A549 (cell line): ENCODE data around the gene MAPK13. TPM values are rescaled to one million over a fixed set of nuclear protein-coding genes. Genes with fewer than 3 reads are reported as not detected.

Experiments
- ATAC-seq, 2 experiments: fragments of 200-7000 bp in 1 of 2; fragments of >200 bp in 1 of 2; cut with Nextera tagmentation in 1 of 2; cut with Tn5 transposase in 1 of 2; 3 replicates each; pipeline versions ENCODE4 v1.8.0 to v1.9.1; 2018 to 2020; ENCODE audit warnings: mild to moderate bottlenecking in 1 of 2, moderate library complexity in 1 of 2
- CTCF ChIA-PET: fragments of 300-600 bp; sonication (Branson Sonifier 250); formaldehyde crosslinking; extraction: SDS; loops from one replicate; lab custom pipeline; 2021; ENCODE audit warnings: antibody characterized with exemption, inconsistent platforms; lab: Yijun Ruan, JAX
- POLR2A ChIA-PET: fragments of 350-600 bp; formaldehyde crosslinking; extraction: SDS; loops from one replicate; lab custom pipeline; 2021; ENCODE audit warnings: antibody characterized with exemption, inconsistent platforms; lab: Yijun Ruan, JAX
- DNase-seq, 2 experiments: peaks; one replicate each; pipeline versions ENCODE4 v3.0.0 to v3.0.0-alpha.2; 2011 to 2016; ENCODE audit warnings: low read depth in 1 of 2, low spot score in 1 of 2
- FAIRE-seq: peaks from 2 replicates; lab custom pipeline; 2011; peaks lifted over from hg19 to GRCh38; lab: Jason Lieb, UNC
- H3K27ac ChIP-seq, 2 experiments: fragments of >200 bp; sonication (Bioruptor Twin); formaldehyde crosslinking; 3 replicates each; pipeline ENCODE4 v1.5.1; 2016 to 2017
- H3K4me1 ChIP-seq: fragments of >200 bp; sonication (Bioruptor Twin); formaldehyde crosslinking; 3 replicates; pipeline ENCODE4 v1.6.1; 2016
- H3K4me2 ChIP-seq: fragments of >200 bp; sonication (Bioruptor Twin); formaldehyde crosslinking; 3 replicates; pipeline ENCODE4 v1.6.1; 2016
- H3K4me3 ChIP-seq: fragments of >200 bp; sonication (Bioruptor Twin); formaldehyde crosslinking; 3 replicates; pipeline ENCODE4 v1.5.1; 2016
- H3K9me3 ChIP-seq: fragments of >200 bp; sonication (Bioruptor Twin); formaldehyde crosslinking; 3 replicates; pipeline ENCODE4 v1.6.1; 2016
- FOSB ChIP-seq: fragments of 250-450 bp; sonication (Bioruptor Pico); IDR thresholded peaks from 2 replicates; pipeline ENCODE4 v1.5.0; 2020; ENCODE audit warnings: mild to moderate bottlenecking, moderate library complexity
- HMGXB4 ChIP-seq: fragments of 250-450 bp; sonication (Bioruptor Pico); IDR thresholded peaks from 2 replicates; pipeline ENCODE4 v1.5.0; 2021; ENCODE audit warnings: mild to moderate bottlenecking, moderate library complexity, borderline replicate concordance
- HOXB5 ChIP-seq: fragments of 250-450 bp; sonication (Bioruptor Pico); IDR thresholded peaks from 2 replicates; pipeline ENCODE4 v1.5.0; 2020; ENCODE audit warnings: mild to moderate bottlenecking, moderate library complexity
- JUN ChIP-seq, 2 experiments: fragments of >200 bp; sonication (Bioruptor Twin); formaldehyde crosslinking; IDR thresholded peaks; 2 replicates in 1 of 2; 3 replicates in 1 of 2; pipeline ENCODE4 v1.6.1; 2016 to 2017
- KDM1A ChIP-seq: fragments of 200-600 bp; sonication (generic); IDR thresholded peaks from 2 replicates; pipeline ENCODE4 v1.6.1; 2016; ENCODE audit warnings: low read depth, mild to moderate bottlenecking
- MAZ ChIP-seq: fragments of 150-350 bp; IDR thresholded peaks from 2 replicates; pipeline ENCODE4 v1.6.1; 2014; ENCODE audit warnings: antibody characterized with exemption, low read depth, low read length, borderline replicate concordance
- MYC ChIP-seq: IDR thresholded peaks from 2 replicates; pipeline ENCODE4 v1.6.1; 2012; ENCODE audit warnings: mild to moderate bottlenecking, inconsistent platforms, low read length, improper control_type of control experiment, borderline replicate concordance
- NPAS2 ChIP-seq: fragments of 250-450 bp; sonication (Bioruptor Pico); IDR thresholded peaks from 2 replicates; pipeline ENCODE4 v1.8.0; 2022; ENCODE audit warnings: mild to moderate bottlenecking, moderate library complexity, borderline replicate concordance
- POLR2A ChIP-seq: IDR thresholded peaks from 2 replicates; pipeline ENCODE4 v1.6.1; 2012; ENCODE audit warnings: mild to moderate bottlenecking, low read length
- REST ChIP-seq: fragments of 200-600 bp; sonication (generic); IDR thresholded peaks from 2 replicates; pipeline ENCODE4 v1.6.1; 2016; ENCODE audit warnings: antibody characterized with exemption, mild to moderate bottlenecking, moderate library complexity
- SMC3 ChIP-seq: fragments of >200 bp; sonication (Bioruptor Twin); formaldehyde crosslinking; IDR thresholded peaks from 3 replicates; pipeline ENCODE4 v1.6.1; 2018; ENCODE audit warnings: inconsistent platforms
- USF2 ChIP-seq: fragments of 450-650 bp; IDR thresholded peaks from 2 replicates; pipeline ENCODE4 v1.6.1; 2014; ENCODE audit warnings: antibody characterized with exemption
- ZFP36 ChIP-seq: fragments of 450-650 bp; IDR thresholded peaks from 2 replicates; pipeline ENCODE4 v1.6.1; 2014; ENCODE audit warnings: borderline replicate concordance; ENCODE audit not compliant: partially characterized antibody
- WGBS: methylation state at CpG from one replicate; pipeline ENCODE4 v1.1.6; 2017; ENCODE audit errors: missing lambda C conversion rate; 5-methylcytosine and 5-hydroxymethylcytosine counted together
- polyA plus RNA-seq, 4 experiments: library from polyadenylated mRNA; depleted of rRNA in 3 of 4; stranded (reverse); fragments of >200 nt; fragmentation: RNase III in 1 of 4; extraction: RNeasy Plus Mini Kit Qiagen cat#74134 plus additional on column Dnase treatment in 1 of 4; gene quantifications; 2 replicates in 3 of 4; 3 replicates in 1 of 4; pipeline ENCODE4 v1.2.3, GENCODE V29; 2011 to 2017
- TF ChIP-seq, protein P1 (sequence below): fragments of >200 bp; sonication (Bioruptor Twin); formaldehyde crosslinking; IDR thresholded peaks from 2 replicates; pipeline ENCODE4 v1.6.1; 2016
- TF ChIP-seq, protein P2 (sequence below): fragments of 150-350 bp; IDR thresholded peaks from 2 replicates; pipeline ENCODE4 v1.6.1; 2014; ENCODE audit warnings: low read depth, mild to moderate bottlenecking, low read length
- TF ChIP-seq, protein P3 (sequence below): fragments of >200 bp; sonication (Bioruptor Twin); formaldehyde crosslinking; IDR thresholded peaks from 3 replicates; pipeline ENCODE4 v1.5.1; 2016
- TF ChIP-seq, protein P4 (sequence below): IDR thresholded peaks from 2 replicates; pipeline ENCODE4 v1.6.1; 2012
- TF ChIP-seq, protein P5 (sequence below): IDR thresholded peaks from 2 replicates; pipeline ENCODE4 v1.6.1; 2012

MAPK13 gene
- polyA plus RNA-seq, 2 of the 4 experiments (the other 2 are of a cell fraction) = 0.45 to 0.63 TPM

DNA sequence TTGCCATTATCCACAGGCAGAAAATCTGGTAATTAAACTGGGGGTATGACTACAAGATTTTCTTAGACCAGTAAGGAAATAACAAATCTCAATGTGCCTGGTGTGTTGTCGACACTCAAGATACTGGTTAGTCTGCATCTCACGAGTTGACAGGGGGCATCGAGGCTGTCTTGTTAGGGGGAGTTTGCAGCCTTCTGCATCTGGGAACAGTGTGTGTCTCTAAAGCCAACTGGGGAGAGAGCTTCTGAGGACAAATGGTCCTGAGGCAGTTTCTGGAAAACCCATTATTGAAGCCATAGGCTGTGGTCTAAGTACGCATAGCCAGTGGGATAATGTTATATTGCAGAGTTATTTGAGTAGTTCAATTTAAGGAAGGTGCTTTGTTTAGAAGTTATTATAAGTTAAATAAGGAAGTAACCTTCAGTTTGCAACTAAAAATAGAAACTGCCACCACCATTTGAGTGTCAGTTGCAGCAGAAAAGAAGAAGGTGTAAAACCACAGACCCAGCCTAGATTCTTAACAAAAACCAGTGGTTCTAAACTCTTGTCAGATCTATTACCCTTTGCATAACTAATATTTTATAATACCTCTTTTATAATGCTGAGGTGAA lies 15.4 kb upstream of the MAPK13 start (continued):
- TF ChIP-seq, protein P1, sequence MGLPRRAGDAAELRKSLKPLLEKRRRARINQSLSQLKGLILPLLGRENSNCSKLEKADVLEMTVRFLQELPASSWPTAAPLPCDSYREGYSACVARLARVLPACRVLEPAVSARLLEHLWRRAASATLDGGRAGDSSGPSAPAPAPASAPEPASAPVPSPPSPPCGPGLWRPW = no peak
- TF ChIP-seq JUN (IDR thresholded peaks at IDR 0.05) = no peak
- no peak for TF ChIP-seq HOXB5 (CRISPR knock-in tag)
- TF ChIP-seq, protein P2, sequence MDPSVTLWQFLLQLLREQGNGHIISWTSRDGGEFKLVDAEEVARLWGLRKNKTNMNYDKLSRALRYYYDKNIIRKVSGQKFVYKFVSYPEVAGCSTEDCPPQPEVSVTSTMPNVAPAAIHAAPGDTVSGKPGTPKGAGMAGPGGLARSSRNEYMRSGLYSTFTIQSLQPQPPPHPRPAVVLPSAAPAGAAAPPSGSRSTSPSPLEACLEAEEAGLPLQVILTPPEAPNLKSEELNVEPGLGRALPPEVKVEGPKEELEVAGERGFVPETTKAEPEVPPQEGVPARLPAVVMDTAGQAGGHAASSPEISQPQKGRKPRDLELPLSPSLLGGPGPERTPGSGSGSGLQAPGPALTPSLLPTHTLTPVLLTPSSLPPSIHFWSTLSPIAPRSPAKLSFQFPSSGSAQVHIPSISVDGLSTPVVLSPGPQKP = no peak
- TF ChIP-seq FOSB = no peak

- ATAC-seq (no peak), DNase-seq (no peak), FAIRE-seq (no peak)
- WGBS = 91% methylated on average over 10 of the region's 10 CpGs
- POLR2A ChIA-PET = interaction anchor here (0.6 kb wide), 1 partner anchor 63 kb away, joined by 3 read pairs; no protein-coding TSS in a partner anchor
- Histone ChIP-seq H3K27ac (no peak overlapping the region), H3K9me3 (no peaks in the 10 kb centered on the region), H3K4me2 (no peak overlapping the region), H3K4me3 (no peak overlapping the region), H3K4me1 (no peaks in the 10 kb centered on the region)
- CTCF ChIA-PET = no interaction called here
- TF ChIP-seq REST (no peak), USF2 (no peak), POLR2A (no peak), MYC (no peak), NPAS2 (CRISPR knock-in tag) (no peak), KDM1A (no peak), ZFP36 (no peak), HMGXB4 (no peak), SMC3 (no peak), MAZ (no peak)
- TF ChIP-seq, protein P2 = no peak
- TF ChIP-seq, protein P3, sequence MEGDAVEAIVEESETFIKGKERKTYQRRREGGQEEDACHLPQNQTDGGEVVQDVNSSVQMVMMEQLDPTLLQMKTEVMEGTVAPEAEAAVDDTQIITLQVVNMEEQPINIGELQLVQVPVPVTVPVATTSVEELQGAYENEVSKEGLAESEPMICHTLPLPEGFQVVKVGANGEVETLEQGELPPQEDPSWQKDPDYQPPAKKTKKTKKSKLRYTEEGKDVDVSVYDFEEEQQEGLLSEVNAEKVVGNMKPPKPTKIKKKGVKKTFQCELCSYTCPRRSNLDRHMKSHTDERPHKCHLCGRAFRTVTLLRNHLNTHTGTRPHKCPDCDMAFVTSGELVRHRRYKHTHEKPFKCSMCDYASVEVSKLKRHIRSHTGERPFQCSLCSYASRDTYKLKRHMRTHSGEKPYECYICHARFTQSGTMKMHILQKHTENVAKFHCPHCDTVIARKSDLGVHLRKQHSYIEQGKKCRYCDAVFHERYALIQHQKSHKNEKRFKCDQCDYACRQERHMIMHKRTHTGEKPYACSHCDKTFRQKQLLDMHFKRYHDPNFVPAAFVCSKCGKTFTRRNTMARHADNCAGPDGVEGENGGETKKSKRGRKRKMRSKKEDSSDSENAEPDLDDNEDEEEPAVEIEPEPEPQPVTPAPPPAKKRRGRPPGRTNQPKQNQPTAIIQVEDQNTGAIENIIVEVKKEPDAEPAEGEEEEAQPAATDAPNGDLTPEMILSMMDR = no peak
- TF ChIP-seq, protein P4, sequence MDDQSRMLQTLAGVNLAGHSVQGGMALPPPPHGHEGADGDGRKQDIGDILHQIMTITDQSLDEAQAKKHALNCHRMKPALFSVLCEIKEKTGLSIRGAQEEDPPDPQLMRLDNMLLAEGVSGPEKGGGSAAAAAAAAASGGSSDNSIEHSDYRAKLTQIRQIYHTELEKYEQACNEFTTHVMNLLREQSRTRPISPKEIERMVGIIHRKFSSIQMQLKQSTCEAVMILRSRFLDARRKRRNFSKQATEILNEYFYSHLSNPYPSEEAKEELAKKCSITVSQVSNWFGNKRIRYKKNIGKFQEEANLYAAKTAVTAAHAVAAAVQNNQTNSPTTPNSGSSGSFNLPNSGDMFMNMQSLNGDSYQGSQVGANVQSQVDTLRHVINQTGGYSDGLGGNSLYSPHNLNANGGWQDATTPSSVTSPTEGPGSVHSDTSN = no peak
- TF ChIP-seq, protein P5, sequence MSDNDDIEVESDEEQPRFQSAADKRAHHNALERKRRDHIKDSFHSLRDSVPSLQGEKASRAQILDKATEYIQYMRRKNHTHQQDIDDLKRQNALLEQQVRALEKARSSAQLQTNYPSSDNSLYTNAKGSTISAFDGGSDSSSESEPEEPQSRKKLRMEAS = no peak
Observed at GRCh38 chr6:36115412-36115811, 14.9 kb upstream of the MAPK13 start.
